Stimulated activated CD8-positive, alpha-beta memory T cell treated with anti-CD3 and anti-CD28 coated beads, Interleukin-12 subunit alpha, Interleukin-12 subunit beta, amount 100 ng/mL, for 24 hours (primary cell): ENCODE results near the gene MEX3D.
"Not testable (repeated sequence)": the region's sequence is repeated elsewhere in the genome, so short reads cannot be mapped to it uniquely, and the experiment has no call there.

Experiments used
- DNase-seq: peaks from one replicate; pipeline ENCODE4 v3.0.0-alpha.2; 2020; ENCODE audit errors: extremely low read depth

Gene MEX3D

DNA sequence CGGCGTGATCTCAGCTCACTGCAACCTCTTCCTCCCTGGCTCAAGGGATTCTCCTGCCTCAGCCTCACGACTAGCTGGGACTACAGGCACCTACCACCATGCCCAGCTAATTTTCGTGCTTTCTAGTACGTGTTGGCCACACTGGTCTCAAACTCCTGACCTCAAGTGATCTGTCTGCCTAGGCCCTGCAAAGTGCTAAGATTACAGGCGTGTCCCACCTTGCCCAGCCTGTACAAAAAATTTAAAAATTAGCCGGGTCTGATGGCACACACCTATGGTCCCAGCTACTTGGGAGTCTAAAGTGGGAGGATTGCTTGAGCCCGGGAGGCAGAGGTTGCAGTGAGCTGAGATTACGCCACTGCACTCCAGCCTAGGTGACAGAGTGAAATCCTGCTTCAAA, 4.7 kb upstream of the MEX3D start:
- no peak for DNase-seq

GRCh38 chr19:1571358-1571757, 3.2 kb upstream of the MEX3D start:
- DNase-seq, result no peak

GRCh38 chr19:1570836-1571235, 2.7 kb upstream of the MEX3D start:
- no peak for DNase-seq

DNA sequence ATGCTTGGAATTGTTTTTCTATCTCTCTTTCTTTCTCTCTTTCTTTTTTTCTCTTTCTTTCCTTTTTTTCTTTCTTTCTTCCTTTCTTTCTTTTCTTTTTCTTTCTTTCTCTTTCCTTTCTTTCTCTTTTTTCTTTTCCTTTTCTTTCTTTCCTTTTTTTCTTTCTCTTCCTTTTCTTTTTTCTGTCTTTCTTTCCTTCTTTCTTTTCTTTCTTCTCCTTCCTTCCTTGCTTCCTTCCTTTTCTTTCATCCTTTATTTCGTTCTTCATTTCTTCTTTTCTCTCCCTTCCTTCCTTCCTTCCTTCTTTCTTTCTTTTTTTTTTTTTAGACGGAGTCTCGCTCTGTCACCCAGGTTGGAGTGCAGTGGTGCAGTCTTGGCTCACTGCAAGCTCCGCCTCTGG, 1.9 kb upstream of the MEX3D start:
- no peak for DNase-seq

DNA sequence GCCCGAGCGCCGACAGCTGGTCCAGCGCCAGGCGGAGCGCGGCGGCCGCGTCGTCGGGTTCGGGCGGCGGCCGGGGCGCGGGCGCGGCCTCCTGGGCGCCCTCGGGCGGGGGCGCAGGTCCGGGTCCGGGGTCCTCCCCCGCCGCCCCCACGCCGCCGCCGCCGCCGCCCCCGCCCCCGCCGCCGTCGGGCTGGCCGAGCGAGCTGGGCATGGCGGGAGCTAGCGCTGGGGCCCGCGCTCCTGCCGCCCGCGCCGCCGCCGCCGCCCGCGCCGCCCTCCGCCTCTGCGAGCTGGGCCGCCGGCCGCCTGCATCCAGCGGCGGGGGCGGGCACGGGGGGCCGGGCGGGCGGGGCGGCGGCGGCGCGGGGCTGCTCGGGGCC, 287 bp downstream of the MEX3D start:
- DNase-seq, result no peak

GRCh38 chr19:1567116-1567847, 843 bp downstream of the MEX3D start:
- no peak for DNase-seq

- no peak for DNase-seq
These were observed 1.6 kb downstream of the MEX3D start for GRCh38 chr19:1566392-1567115.

- DNase-seq, result no peak
These were observed 4.9 kb downstream of the MEX3D start for GRCh38 chr19:1563251-1563650.

- DNase-seq, result no peak
These were observed 6.8 kb downstream of the MEX3D start for GRCh38 chr19:1561236-1561842.

- no peak for DNase-seq
These were observed 7.7 kb downstream of the MEX3D start for GRCh38 chr19:1560286-1560882.

DNA sequence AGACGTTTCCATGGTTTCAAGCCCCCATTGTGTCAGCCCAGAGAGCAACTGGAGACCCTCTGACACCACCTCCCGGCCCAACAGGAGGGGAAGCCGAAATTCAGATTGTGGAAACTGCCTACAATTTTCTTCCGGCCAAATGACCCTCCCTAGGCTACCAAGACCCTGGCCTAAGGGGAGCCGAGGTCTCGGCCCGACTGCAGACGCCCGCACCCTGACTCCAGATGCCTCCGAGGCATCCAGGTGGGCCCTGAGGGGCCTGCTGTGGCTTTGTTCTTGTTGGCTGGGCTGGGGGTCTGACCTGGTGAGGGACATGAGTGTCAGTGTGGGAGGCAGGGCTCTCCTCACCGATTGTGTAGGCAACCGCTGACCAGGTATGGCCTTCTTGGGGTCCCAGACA, 9.6 kb downstream of the MEX3D start:
- DNase-seq, result no peak

- no peak for DNase-seq
These were observed 11.6 kb downstream of the MEX3D start for GRCh38 chr19:1556390-1557070.

DNA sequence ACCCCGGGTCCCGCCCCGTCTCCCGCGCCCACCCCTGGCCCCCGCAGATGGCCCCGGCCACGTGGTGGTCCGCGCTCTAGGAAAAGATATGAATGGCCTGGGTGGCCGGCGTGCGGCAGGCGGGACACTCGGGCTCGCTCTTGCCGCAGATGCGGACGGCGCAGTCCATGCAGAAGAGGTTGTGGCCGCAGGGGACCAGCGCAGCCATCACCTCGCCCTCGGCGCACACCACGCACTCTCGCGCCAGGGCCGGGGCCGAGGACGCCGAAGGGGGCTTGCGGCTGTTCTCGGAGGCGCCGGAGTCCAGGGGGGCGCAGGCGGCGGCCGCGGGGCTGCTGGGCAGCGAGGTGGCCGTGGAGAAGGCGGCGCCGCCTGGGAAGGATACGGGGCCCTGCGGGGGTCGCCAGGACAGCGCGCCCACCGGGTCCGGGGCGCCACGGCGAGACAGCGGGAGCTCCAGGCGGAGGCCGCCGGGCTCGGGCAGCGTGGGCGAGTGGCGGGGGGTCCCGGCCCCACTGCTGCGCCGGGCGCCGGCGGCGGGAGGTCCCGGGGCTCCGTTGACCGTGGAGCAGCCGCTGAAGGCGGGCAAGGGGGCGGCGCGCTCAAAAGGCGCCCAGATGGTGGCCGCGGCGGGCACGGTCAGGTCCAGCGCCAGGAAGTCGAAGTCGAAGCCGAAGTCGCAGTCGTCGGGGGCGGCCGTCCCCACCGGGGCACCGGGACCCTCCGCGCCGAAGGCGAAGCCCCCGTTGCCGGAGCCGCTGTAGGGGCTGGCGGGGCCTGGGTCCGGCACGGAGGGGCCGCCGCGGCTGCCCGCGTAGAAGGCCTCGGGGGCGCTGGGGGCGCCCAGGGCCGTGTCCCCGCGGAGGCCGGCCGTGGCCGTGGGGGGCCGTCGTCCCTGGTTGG, 12.4 kb downstream of the MEX3D start:
- no peak for DNase-seq

GRCh38 chr19:1554968-1555367, 13.2 kb downstream of the MEX3D start:
- DNase-seq, result no peak

GRCh38 chr19:1553415-1553814, 14.7 kb downstream of the MEX3D start:
- no peak for DNase-seq

DNA sequence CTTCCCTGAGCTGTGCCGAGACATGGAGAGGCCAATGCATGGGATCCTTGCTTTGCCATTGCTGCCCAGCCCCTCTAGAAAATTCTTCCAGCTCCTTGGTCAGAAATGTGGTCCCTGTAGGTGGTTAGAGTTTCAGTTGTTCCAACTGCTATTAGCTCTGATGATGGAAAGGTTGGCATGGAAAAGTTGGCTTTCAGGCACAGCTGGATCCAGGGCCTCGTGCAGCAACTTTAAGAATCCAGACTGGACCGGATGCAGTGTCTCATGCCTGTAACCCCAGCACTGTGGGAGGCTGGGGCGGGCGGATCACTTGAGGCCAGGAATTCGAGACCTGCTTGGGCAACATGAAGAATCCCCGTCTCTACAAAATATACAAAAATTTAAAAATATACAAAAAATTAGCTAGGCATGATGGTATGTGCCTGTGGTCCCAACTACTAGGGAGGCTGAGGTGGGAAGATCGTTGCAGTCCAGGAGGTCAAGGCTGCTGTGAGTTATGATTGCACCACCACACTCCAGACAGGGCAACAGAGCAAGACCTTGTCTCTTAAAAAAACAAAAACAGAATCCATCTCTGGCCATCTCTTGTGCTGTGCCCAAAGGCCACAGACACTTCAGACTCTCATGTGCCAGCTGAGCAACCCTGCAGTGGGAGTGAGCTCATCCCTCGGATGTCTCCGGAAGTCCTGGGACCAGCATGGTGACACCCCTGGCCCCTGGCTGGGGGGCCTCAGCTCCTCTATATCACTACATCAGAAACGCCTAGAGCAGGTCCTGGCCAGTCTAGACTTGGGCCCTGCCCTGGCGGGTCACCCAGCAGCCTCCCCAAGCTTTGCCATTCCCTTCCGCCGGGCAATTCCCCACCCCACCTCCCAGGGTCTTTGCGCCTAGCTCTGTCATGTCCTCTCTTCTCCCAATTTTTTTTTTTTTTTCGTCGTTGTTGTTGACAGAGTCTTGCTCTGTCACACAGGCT, 16.8 kb downstream of the MEX3D start:
- DNase-seq, result no peak

DNA sequence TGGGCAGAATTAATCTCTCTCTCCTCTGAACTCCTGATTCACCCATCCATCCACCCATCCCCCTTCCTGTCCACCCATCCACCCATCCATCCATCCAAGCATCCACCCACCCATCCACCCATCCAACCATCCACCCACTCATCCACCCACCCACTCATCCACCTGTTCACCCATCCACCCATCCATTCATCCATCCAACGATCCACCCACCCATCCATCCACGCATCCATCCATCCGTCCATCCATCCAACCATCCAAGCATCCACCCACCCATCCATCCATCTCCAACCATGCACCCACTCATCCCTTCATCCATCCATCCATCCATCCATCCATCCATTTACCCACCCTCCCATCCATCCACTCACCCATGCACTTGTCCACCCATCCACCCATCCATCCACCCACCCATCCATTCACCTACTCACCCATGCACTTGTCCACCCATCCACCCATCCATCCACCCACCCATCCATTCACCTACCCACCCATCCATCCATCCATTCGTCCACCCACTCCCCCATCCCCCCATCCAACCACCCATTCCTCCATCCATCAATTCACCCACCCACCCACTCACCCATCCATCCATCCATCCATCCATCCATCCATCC, 18.7 kb downstream of the MEX3D start:
- no peak for DNase-seq

GRCh38 chr19:1540365-1540925, 27.7 kb downstream of the MEX3D start:
- DNase-seq, result no peak

- not testable (repeated sequence) for DNase-seq
These were observed 28.4 kb downstream of the MEX3D start for GRCh38 chr19:1539749-1540148.
